Activated CD4-positive, CD25-positive, alpha-beta regulatory T cell treated with anti-CD3 and anti-CD28 coated beads, Interleukin-2, amount 50 U/mL, for 16 hours (primary cell): ENCODE measurements around the gene PDCD10.

Source experiments
- DNase-seq: peaks from one replicate; pipeline ENCODE4 v3.0.0-alpha.2; 2020; ENCODE audit warnings: low read depth, low spot score

PDCD10 gene

DNA sequence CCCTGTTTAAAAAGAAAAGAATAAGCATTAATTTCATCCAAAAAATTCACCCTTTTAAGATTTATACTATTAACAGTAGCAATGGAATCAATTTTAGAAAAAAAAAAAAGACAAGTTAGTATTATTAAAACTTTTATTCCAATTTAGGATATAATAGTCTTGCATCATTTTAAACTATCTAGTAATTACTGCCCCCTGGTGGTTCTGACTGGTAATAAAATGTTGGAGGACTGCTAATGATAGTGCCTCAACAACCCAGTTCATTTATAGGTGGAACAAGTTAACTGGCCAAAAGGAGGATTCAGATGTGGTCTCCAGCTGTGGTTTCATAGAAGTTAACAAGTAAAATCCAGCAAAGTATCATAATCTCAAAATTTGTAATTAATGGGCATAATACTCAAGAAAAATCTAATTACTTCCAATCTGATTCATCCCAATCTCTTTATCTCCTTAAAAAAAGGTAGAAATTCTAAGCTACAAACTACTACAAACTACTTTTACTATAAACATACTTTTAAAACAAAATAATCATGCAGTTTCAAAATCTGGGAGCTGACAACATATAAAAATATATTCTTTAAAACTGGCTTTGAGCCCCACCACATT is 50.2 kb downstream of the PDCD10 start:
- DNase-seq = peak; percentile 49

DNA sequence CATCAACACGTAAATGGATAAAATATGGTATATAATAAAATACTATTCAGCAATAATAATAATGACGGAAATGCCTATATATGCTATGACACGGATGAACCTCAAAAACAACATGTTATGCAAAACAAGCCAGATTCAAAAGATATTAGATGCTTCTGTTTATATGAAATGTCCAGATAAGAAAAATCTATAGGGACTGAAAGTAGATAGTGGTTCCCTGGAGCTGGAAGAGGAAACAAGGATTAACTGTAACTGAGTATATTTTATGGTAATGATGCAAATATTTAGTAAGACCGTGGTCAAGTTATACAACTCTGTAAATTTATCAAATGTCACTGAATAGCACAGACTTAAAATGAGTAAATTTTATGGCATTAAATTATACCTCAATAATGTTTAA is 55.2 kb downstream of the PDCD10 start:
- DNase-seq = no peak

DNA sequence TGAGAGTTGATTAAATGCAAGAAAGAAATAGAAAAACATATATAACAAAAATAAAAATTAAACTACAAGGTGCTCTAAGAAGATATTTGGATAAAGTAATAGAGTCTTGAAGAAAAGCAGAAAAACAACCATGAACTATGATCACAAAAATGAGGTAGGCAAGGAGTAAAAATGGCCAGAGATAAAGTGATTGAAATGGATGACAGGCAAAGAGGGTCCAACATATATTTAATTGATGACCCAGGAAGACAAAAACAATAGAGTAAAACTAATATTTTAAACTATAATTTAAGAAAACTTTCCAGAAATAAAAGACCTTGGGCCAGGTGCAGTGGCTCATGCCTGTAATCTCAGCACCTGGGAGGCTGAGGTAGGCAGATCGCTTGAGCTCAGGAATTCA is 58.8 kb downstream of the PDCD10 start:
- DNase-seq = no peak

DNA sequence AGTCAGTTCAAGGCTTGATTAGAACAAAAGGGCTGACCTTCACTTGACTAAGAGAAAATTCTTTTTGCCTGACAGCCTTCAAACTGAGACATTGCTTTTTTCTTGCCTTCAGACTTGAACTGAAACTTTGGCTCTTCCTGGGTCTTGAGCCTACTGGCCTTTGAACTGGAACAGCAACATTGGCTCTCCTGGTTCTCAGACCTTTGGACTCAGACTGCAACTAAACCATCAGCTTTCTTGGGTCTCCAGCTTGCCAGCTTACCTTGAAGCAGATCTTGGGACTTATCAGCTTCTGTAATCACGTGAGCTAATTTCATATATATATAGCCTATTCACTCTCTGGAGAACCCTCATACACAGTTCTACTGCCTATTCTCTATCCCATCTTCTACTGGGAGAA is 61.5 kb downstream of the PDCD10 start:
- DNase-seq = no peak

DNA sequence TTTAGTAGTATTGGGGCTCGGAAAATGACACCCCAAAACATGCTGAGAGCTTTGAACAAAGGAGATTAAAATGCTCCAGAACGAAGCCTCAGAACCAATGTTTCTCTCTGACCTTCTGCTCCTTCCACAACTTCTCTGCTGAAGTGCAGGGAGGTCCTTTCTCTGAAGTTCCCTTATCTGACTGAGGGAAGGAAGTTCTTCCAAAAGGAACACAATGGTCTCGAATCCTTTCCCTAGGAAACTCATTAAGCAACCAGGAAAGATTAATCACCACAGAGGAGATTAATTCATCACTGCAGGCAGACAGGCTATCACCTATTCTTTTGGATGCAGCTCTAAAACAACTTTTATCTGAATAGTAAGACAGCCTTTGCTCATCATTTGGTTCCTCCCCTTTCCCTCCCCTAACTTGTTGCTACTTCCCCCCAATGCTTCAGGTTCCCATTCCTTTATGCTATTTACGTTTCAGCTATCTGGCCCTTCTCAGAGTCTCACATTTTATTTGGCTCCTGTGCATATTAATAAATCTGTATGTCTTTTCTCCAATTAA is 62.7 kb downstream of the PDCD10 start:
- no peak for DNase-seq

DNA sequence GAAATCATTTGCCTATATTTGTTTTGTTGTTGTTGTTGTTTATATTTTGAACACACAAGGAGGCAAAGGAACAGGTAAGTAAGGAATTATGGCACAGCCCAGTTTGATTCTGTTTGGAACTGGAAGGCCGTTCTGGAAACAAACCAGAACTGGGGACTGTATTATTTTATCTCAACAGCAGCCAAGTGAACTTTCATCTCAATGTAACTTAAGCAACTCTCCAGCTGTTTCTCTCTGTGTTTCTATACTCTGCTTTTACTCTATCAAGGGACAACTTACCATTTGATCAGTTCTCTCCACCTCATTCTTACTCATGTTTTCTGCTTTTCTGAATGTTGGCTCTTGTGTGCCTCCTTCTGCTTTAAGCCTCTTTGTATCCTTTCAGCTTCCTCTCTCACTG is 65.0 kb downstream of the PDCD10 start:
- DNase-seq = no peak

DNA sequence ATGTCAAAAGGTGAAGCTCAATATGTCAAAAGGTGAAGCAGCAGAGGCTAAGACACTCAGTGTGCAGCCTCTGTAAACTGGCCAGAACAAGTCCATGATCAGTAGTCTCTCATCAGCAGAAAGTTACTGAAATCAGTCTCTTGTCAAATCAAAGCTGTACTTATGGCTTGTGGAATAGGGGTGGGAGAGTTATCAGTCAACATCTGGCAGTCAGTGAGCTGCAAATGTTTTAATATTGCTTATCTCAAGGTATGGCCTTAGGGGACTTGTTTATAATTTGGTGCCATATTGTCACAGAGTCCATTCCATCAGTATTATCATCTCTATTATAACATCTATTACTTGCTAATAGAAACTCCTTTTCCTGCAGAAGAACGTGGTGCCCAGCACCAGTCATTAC is 66.0 kb downstream of the PDCD10 start:
- DNase-seq = no peak

DNA sequence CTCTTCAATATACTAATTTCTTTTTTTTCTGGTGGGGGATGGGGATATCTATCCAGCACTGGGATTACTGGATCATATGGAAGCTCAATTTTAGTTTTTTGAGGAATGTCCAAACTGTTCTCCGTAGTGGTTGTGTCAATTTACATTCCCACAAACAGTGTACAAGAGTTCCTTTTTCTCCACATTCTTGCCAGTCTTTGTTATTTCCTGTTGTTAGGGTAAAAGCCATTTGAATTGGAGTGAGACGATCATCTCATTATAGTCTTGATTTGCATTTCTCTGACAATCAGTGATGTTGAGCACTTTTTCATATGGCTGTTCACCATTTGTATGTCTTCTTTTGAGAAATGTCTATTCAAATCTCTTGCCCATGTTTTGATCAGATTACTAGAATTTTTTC is 68.1 kb downstream of the PDCD10 start:
- DNase-seq = no peak

DNA sequence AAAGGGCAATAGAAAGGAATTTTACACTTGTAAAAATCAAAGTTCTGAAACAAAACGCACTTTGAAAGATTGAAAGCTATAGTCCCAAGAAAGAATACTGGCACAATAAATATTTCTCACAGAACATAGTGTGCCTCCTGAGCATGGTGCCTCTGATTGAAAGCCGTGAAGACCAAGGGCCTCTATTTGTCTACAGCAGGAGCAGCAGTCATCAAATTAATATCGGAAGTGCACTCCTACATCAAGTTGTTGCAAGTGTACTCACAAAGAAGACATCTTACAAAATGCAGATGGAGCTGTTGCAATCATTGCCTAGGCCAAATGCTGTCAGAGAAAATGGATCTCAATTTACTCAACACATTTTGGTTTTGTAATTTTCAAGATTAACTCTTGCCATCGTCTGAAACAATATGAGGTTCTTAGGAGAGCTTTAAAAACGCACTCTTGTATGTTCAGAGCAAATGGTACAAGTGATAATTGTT is 71.7 kb downstream of the PDCD10 start:
- no peak for DNase-seq

DNA sequence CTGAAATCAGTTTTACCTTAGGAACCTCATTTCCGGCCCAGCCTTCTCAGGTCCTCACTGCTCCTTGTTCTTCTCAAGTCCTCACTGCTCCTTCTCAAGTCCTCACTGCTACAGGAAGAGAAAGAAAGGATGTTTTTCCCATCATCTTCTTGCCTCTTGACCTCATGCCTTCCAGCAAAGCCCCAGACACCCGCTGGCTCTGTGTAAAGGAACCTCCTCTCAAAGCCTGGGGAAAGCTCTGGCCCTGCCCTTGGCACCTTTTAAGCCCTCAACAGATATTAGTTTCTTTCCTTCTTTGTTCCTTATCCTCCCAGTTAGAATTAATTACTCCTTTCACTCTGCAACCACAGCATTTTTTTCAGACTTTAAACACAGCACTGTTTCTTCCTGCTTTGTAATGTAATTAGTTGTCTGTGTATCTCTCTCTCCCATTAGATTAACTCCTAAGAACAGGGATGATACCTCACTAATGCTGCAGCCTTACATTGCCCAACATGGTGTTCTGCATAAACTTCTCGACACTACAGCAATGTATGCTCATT is 76.9 kb downstream of the PDCD10 start:
- no peak for DNase-seq

DNA sequence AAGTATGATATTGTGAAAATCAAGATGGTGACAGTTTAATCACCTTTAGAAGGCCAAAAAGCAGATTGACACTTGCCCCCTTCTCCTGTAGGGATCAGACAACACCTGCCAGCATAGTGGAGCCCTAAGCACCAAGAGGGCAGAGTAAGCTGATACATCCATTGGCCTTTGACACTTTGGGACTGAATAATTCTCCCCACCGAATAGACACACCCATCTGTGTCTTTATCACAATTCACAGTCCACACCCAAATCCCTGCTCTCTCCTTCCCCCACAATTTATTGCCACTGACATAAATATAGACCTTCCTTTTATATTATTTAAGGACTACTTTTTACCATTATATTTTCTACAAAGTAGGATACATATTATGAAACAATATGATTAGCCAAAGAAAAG is 77.9 kb downstream of the PDCD10 start:
- no peak for DNase-seq

DNA sequence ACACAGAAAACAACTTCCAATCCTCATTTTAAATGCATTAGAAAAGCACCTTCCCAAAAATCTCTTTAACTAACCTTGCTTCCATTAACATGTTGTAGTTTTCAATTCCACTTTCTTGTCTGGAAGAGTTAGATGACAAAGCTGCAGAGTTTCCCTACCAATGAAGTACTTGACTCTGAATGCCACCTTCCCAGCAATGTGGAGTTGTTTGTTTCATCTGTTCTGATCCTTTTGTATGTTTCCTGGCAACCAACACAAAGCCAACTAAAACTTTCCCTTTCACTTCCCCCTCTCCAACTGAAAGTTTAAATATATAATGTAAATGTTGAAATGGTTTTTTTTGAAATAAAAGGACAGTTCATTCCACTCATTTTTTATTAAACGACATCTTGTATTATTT is 80.9 kb downstream of the PDCD10 start, which contains the start of gene WDR49:
TSS of gene WDR49 (minus strand) at position 183 of the 400 bp plus-strand sequence. CDS start 517 bp downstream, outside the sequence.
- DNase-seq = no peak

DNA sequence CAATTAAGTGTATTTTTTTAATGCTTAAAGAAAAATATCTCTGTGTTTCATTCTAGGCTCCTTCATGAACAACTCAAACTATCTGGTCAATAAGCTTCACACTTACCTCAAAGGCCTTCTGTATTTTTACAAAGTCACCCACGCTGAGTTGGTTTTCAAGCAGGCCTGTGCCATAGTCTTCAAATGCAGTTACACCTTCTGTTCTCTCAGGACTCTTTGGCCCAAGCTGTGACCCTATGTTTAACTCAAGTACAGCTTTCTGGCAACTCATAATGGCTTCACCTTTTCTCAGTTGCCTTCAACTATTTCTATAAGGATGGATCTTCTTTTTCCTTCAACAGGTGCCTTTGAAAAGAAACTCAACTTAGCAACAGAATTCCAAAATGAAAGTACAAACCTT is 81.5 kb downstream of the PDCD10 start:
- DNase-seq = no peak

DNA sequence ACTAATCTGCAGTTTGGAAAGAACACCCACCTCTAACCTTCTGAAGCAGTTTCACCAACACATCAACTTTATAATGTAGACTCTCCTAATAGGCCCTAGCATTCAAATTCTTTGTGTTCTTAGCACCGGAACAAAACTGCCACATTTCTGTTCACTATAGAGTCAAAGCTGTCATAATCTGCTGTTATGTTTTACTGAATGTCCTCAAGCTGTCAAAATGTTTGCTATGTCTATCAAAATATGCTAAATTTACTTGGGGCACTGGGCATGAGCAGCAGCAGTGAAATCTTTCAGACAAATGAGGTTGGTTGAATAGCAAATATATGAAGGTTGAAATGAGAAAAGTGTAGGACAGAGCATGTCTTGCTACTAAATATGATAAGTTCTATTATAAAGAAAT is 82.9 kb downstream of the PDCD10 start:
- DNase-seq = no peak

DNA sequence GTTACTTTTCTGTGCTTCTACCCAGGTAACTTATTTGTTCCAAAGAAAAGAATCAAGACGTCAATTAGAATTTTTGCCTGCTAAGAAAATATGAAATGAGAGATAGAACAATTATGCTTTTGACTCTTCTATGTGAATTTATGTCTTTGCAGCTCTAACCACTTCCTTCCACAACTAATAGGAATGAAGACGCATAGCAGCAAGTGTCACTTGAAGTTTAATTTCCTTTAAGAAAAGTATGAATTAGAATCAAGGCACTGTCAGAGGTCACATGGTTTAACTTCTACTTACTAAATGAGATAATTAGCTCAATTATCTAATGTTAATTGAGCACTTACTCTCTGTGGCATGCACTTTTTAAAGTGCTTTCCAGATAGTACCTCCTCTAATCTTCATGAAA is 84.2 kb downstream of the PDCD10 start:
- DNase-seq = no peak

DNA sequence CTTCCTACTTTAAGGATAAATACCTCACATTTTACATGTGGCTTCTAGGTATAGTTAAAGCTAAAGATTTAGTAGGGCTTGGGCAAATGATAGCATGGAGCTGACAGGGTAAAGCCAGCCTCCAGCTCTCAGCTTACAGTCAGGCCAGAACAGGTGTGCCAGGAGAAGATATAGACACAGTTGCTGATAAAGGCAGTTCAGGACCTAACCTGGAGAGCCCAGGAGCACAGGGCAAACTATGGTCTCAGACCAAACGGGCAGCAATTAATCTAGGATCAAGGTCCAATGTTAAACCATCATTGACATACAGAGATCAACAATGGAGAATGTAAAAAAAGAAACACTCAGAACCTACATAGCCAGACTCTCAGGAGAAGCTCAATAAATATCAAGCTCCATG is 84.9 kb downstream of the PDCD10 start:
- DNase-seq = no peak

DNA sequence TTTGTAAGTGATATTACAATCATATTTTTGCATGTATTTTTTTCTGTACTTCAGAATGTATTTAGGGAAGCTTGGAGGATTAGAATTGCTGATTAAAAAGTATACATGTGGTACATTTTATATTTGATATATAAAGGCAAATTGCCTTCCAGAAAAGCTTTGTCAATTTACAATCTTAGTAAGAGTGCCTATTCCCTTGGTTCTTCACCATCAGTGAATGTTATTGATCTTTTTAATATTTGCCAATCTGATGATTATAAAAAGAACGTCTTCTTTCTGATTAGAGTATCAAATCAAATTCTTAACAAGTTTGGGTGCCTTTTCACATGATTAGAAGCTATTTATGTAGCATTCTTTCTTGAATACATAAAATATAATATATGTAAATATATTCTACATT is 90.1 kb downstream of the PDCD10 start:
- no peak for DNase-seq
